ENCODE data around the gene TBC1D22A.

- TF ChIP-seq CTCF (conservative IDR thresholded peaks at IDR 0.05; ENCODE audit: low read depth in 2 of 2) (no peak), EZH2phosphoT487 (IDR thresholded peaks at IDR 0.05; ENCODE audit: unreplicated experiment) (no peak), EZH2 (IDR thresholded peaks at IDR 0.05; ENCODE audit: low read depth, unreplicated experiment) (no peak), STAT1 (IDR thresholded peaks at IDR 0.05; ENCODE audit: unreplicated experiment) (no peak), POLR2AphosphoS5 (IDR thresholded peaks at IDR 0.05; ENCODE audit: low read depth) (no peak), CREB1 (CRISPR knock-in tag; IDR thresholded peaks at IDR 0.05; ENCODE audit: low read depth) (no peak)
Measured at GRCh38 chr22:46993633-46994032, 231.2 kb downstream of the TBC1D22A start.
